ENCODE data around the gene TRMT112. TPM values are rescaled to one million over a fixed set of nuclear protein-coding genes. Genes with fewer than 3 reads are reported as not detected.
A peak's percentile ranks its signal among the peaks of the same experiment; 100 is the strongest.

Gene TRMT112
- total RNA-seq, 1 donor from 2014 or later, result 259 TPM

DNA sequence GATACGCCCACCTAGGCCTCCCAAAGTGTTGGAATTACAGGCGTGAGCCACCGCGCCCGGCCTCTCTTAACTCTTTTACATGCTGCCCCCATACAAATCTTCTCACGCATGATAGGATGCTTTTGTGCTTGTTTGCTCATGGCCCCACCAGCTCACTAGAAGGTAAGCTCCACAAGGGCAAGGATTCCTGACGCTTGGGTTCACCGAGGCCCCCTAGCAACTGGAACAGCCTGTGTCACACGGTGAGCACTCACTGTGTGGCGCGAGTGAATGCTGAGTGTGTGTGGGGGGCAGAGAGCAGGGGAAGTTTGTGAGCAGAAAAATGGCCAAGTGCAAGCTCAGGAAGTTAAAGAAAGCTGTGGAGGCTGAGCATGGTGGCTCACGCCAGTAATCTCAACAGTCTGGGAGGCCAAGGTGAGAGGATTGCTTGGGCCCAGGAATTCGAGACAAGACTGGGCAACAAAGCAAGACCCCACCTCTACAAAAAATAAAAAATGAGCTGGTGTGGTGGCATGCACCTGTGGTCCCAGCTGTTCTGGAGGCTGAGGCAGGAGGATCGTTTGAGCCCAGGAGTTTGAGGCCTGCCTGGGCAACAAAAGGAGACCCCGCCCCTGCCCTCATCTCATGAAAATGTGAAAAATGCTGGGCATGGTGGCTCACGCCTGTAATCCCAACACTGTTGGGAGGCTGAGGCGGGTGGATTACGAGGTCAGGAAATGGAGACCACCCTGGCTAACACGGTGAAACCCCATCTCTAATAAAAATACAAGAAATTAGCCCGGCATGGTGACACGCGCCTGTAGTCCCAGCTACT is 35.2 kb downstream of the TRMT112 start:
- DNase-seq (ENCODE audit: extremely low read depth, low read depth, low spot score), result no peak

DNA sequence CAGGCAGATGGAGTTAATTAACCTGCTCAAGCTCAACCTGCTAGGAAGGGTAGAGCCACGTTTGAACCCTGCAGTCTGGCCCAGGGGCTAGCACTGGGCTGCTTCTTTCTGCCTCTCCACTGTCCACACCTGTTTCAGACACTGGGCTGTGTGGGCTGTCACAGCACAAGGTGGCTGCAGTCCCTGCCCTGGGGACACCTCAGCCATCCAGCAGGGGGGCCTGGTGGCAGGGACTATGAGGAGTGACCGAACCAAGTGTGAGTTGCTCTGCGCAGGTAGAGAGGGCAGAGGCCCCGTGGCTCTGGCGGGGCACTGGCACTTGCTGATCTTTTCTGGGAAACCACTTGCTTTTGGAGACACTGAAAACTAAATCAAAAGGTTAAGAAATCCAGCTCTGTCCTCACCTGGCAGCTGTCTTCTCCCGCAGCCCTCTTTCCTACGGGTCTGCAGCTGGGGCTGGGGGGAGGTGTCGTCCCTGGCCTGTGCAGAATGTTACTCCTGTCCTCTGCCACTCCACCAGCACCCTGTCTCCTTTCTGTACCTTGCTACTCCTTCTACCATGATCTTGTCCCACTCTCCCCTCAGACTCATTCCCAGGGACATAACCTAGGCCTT is 38.7 kb downstream of the TRMT112 start:
- DNase-seq (ENCODE audit: extremely low read depth, low read depth, low spot score), result no peak

DNA sequence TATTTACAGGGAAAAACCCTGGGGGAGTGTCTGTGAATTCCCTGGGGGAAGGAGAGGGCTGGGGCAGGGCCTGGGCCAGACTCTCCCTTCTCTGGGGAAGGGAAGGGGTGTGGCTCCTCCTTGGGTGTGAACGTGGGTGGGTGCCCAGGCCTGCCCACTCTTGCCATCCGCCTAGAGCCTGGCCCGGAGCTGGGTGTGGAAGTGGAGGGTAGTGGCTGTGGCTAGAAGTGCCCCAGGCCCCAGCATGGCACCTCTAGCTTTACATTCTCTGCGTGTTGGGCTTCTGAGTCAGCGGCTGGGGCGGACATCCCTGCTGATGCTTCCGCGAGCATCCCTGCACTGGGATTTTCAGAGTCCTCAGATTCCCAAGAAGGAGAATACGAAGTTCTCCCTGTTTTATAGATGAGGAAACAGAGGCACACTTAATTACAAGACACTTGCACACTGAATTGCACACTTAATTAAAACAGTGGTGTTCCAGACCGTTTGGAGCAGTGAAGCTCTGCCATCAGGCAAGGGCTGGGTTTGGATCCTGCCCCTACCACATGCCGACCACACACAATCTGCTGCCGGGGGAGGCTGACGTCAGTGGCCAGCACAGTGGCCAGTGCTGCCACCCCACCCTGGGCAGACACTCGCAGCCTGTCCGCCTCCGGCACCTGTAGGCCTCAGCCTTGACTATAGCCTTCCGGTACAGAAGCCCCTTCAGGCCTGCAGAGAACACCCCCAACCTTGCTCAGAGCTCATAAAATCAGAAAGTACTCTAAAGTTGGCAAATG is 40.5 kb downstream of the TRMT112 start:
- no peak for DNase-seq (ENCODE audit: extremely low read depth, low read depth, low spot score)

DNA sequence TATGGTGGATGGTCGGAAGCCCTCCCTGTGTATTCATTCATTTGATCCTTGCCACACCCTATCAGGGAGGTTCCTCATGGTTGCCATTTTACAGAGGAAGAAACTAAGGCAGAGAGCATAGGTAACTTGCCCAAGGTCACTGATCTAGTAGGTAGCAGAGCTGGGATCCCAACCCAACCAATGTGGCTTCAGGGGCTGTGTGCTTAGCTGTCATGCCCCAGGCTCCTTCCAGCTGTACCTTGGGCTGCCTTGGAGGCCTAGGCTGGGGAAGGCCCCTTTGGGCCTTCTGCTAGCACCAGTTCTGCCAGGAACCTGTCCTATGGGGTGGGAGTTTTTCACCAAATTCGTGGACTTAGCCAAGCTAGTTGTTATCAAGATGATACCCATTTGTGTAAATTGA is 41.5 kb downstream of the TRMT112 start:
- no peak for DNase-seq (ENCODE audit: extremely low read depth, low read depth, low spot score)

DNA sequence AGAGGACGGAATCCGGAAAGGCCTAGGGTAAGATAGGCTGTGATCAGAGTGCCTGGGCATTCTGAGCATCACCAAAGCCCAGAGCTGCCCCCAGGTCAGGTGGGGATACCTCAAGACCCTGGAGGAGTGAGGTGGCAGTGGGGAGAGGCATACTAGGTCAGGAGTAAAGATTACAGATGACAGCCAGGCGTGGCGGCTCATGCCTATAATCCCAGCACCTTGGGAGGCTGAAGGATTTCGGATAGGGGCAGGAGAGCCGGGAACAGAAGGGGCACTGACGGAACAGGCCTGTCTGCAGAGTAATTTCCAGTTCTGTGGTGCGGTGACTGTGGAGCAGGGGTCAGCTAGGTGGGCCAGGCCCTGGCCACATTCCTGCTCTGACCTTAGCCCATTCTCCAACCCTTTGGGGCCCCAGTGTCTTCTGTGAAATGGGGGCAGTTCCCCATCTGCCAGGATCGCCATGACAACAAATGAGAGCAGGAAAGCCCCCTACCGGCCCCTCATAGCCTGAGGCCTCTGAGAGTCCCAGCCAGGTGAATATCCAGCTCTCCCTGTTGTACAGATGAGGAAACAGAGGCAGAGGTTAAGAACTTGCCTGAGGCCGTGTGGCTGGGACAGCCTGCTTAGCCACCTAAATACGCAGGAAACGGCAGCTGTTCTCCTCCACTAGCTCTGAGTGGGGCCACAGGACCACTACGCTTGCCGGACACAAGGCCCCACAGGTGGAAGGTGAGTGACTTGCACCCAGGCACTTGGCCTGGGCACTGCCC is 42.1 kb downstream of the TRMT112 start:
- no peak for DNase-seq (ENCODE audit: extremely low read depth, low read depth, low spot score)

DNA sequence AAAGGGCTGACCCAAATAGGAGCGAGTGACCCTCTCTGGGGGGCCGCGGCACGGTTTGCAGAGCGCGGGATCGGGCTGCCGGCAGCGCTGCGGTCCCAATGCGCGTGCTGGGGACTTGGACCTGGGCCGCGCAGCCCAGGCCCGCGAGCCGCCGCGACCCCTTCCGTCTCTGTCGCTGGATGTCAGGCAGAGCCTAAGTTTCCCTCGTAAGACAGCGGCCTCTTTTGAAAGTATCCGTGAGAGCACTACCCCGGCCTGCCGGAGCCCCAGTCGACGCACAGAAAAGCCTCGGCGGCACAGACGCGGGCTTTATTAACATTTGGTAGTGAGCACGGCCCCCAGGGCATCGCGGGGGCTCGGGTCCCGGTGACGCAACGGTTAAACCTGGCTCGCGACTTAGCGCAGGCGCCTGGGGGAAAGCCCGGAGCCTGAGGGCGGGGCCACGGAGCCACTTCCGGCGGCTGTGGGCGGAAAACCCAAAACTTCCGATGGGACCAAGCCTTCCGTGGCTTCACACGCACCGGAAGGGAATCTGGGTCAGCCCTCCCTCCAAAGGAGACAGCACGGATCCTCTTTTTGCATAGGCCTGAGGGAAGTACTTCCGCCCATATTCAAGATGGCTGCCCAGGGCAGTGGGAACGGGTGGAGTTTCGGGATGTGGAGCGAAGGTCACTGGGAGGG is 47.7 kb downstream of the TRMT112 start:
- DNase-seq (ENCODE audit: extremely low read depth, low read depth, low spot score), result peak; percentile 95

DNA sequence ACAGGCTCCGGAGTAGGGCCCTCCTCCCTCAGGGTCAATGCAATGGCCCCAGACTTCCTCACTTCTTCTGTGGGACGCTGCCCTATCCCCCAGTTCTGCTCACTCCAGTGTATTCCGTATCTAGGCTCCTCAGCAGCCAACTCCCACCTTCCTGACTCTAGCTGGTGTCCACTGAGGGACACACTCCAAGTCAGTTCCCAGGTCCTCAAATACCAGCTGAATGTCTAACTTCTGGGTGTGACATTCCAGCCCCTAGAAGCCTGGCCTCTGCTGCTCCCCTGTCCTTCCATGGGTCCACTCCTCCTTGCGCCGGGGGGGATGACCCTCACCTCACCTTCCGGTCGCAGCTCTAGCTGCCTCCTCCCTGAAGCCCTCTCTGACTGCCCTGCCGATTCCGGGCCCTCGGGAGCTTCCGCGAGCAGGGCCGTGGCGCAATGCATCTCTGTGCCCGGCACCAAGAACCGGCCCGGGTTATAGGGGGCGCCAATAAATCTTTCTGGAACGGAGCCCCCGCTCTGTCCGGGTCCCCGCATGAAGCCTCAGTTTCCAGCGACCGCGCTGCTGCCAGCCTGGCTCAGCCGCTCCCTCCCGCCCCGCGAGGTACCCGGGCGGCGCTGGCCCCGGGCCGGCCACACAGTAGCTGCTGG is 48.3 kb downstream of the TRMT112 start:
- no peak for DNase-seq (ENCODE audit: extremely low read depth, low read depth, low spot score)

DNA sequence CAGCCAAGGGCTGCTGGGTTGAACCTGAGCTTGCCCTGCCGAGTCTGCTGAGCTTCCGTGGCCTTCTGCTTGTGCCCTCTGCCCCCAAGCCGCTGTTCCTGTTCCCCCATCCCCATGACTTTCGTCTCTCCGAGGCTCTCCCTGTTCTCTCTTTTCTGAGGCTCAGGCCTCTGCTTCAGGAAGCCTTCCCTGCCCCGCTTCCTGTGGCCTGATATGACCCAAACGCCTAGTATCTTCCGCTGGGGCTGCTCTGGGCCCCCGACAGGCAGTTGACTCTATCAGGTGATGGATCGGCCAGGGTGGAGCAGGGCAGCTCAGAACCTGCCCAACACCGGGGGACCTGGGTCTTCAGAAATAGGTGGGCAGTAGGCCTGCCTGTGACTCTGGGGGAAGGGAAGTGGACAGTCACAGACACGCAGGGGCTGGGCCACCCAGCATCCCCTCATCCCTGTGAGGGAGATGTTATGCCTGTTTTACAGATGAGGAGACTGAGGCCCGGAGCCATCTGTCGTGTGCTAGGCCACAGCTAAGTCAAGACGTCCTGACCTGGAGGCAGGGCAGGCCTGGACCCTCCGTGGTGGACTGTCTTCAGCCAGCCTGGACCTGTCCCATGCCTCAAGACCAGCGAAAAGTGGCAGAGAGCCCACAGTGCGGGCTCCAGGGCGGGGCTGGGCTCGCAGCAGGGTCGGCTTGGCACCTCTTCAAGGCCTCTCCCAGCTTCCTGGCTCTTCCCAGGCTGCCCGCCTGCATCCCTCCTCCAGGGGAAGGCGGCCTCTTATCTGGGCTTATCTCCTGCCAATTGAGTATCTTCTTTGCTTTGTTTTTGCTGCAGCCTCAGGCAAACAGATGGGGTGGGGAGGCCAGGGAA is 49.1 kb downstream of the TRMT112 start:
- DNase-seq (ENCODE audit: extremely low read depth, low read depth, low spot score), result no peak

DNA sequence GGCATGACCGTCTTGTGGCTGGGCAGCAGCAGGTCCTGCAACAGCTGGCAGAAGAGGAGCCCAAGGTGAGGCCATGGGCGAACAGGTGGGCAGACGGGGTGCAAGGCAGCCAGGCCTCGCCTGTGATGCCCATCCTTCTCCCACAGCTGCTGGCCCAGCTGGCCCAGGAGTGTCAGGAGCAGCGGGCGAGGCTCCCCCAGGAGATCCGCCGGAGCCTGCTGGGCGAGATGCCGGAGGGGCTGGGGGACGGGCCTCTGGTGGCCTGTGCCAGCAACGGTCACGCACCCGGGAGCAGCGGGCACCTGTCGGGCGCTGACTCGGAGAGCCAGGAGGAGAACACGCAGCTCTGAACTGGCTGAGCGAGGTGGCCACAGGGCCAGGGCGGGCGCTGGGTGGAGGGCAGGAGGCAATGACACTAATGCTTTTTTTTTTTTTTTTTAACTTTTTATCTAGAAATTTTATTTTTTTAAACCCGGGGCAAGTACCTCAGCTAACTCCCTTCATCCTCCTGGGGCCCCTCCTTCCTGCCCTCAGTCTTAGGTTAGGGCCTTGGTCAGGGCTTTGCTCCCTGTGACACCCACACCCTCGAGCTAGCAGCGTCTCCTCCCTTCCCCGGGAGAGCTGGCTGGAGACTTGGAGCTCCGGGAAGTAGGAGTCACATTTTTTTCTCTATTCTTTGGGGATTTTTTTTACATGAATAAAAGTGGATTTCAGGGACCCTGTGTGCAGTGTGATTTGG is 50.0 kb downstream of the TRMT112 start:
- no peak for DNase-seq (ENCODE audit: extremely low read depth, low read depth, low spot score)

Other genes with a start within 250 kb of the TRMT112 start
- 22.1 and 26.0 TPM in 2 replicates for gene MACROD1, start 151.4 kb downstream of the TRMT112 start, total RNA-seq
- gene STIP1, start 131.4 kb downstream of the TRMT112 start, total RNA-seq, result 199 and 219 TPM in 2 replicates
- 31.7 and 38.9 TPM in 2 replicates for gene FERMT3, start 110.8 kb downstream of the TRMT112 start, total RNA-seq
- gene TRPT1, start 91.4 kb downstream of the TRMT112 start, total RNA-seq, result 39.7 and 47.4 TPM in 2 replicates
- gene NUDT22, start 91.3 kb downstream of the TRMT112 start, total RNA-seq, result 50.7 and 53.5 TPM in 2 replicates
- 19.1 and 27.2 TPM in 2 replicates for gene DNAJC4, start 87.0 kb downstream of the TRMT112 start, total RNA-seq
- 65.9 and 69.2 TPM in 2 replicates for gene VEGFB, start 83.0 kb downstream of the TRMT112 start, total RNA-seq
- 52.4 and 52.8 TPM in 2 replicates for gene FKBP2, start 76.5 kb downstream of the TRMT112 start, total RNA-seq
- 316 and 365 TPM in 2 replicates for gene PPP1R14B, start 70.6 kb downstream of the TRMT112 start, total RNA-seq
- 62.2 and 78.0 TPM in 2 replicates for gene PLCB3, start 66.0 kb downstream of the TRMT112 start, total RNA-seq
- gene BAD, start 32.9 kb downstream of the TRMT112 start, total RNA-seq, result 121 and 150 TPM in 2 replicates
- gene GPR137, start 31.7 kb downstream of the TRMT112 start, total RNA-seq, result 28.1 and 41.5 TPM in 2 replicates
- not detected in 2 replicates for gene KCNK4, start 26.3 kb downstream of the TRMT112 start, total RNA-seq
- gene CATSPERZ, start 17.2 kb downstream of the TRMT112 start, total RNA-seq, result not detected in 2 replicates
- 46.9 and 47.2 TPM in 2 replicates for gene ESRRA, start 12.0 kb downstream of the TRMT112 start, total RNA-seq
- 305 and 480 TPM in 2 replicates for gene PRDX5, start 562 bp upstream of the TRMT112 start, total RNA-seq
- gene CCDC88B, start 22.6 kb upstream of the TRMT112 start, total RNA-seq, result 3.2 and 3.4 TPM in 2 replicates
- gene RPS6KA4, start 41.6 kb upstream of the TRMT112 start, total RNA-seq, result 42.1 and 49.0 TPM in 2 replicates
- gene SLC22A11, start 238.4 kb upstream of the TRMT112 start, total RNA-seq, result not detected in 2 replicates